Kidney glomerular epithelial cell (primary cell): ENCODE data around the gene COBLL1.
"Not testable (repeated sequence)": the region's sequence is repeated elsewhere in the genome, so short reads cannot be mapped to it uniquely, and the experiment has no call there.

Experiments
- DNase-seq: peaks from one replicate; lab custom pipeline; 2025; lab: John Stamatoyannopoulos, UW

COBLL1 gene

DNA sequence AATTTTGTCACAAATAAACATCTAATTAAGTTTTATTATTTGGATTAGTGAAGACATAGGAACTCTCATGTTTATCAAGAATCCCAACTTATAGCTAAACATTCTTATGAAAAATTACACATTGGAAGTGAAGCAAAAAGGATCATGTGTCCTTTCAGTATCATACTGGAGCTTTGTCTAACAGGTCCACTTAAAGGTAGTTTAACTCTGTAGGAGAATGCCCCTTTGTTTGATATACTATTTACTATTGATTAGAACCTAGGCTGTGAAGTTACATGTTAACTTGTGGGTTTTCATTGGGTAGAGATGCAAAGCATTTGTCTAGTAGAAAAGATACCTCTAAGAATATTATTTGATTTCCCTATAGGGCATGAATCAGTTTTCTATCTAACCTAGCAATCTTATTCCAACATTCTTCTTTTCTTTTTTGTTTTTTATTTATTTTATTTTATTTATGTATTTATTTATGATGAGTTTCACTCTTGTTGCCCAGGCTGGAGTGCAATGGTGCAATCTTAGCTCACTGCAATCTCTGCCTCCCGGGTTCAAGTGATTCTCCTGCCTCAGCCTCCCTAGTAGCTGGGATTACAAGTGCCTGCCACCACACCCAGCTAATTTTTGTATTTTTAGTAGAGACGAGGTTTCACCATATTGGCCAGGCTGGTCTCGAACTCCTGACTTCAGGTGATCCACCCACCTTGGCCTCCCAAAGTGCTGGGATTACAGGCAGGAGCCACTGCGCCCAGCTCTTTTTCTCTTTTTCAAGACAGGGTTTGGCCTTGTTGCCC lies 18.5 kb upstream of the COBLL1 start:
- DNase-seq: not testable (repeated sequence)

DNA sequence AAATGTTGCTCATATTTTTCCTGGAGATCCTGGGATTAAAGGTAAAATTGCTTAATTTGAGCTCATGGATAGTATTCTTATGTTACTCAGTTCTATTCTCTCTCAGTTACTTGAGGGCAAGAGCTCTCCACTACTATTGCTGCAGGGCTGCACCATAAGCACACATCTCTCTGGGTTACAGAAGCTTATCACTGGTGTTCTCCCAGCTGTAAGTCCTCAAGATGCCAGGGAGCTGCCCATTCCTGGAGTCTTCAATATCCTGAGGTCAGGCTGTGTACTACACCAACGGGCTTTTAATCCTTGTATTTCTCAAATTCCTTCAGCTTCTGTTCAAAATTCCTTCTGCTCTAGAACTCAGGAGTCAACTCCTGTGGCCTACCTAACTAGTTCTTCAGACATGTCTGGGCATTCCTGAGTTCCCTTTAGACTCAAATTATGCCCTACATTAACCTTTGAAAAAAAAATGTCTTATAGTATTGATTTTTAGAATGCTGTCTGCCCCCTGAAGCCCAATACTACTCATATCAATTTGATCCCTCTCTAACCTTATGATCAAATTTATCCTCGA lies 17.7 kb upstream of the COBLL1 start:
- DNase-seq: no peak

DNA sequence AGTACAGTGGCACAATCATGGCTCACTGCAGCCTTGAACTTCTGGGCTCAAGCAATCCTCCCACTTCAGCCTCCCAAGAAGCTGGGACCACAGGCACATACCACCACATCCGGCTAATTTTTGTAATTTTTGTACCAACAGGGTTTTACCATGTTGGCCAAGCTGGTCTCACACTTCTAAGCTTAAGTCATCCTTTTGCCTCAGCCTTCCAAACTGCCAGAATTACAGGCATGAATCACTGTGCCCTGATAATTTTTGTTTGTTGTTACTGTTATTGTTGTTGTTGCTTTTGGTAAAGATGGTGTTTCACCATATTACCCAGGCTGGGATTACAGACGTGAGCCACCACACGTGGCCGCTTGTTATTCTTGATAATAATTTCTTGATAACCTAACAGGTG lies 10.5 kb upstream of the COBLL1 start:
- no peak for DNase-seq

DNA sequence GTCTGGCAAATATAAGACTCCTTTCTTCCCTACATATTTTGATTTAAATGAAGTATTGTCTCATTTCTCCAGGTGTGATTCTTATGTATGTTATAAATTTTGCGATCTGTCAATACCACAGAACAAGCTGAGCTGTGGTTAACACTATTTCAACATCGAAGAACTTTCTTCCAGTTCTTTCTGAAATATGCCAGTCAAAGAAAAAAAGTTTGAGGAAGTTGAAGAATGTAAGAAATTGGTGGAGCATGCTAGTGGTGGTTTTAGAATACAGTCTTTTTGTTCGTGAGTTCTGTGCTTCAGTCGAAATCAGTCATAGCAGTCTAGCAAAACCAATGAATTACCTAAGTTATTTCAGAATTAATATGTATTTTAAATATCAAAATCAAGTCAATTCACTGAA lies 8.6 kb upstream of the COBLL1 start:
- DNase-seq: no peak

DNA sequence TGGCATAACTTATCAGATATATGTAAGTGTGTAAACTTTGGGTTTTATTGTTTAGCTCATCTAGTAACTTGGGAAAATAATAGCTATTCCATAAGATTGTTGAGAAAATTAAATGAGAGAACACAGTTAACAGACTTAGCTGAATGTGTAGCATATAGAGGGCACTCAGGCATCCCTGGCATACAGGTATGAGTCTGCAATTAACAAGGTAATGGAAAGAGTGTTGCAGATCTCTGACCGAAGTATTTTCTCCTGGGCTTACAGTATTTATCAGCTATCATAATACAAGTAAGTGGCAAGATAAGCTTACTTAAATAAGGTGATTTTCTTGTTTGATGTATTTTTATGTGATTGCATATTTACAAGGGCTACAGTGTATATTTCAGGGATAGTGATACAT lies 7.9 kb upstream of the COBLL1 start:
- no peak for DNase-seq

DNA sequence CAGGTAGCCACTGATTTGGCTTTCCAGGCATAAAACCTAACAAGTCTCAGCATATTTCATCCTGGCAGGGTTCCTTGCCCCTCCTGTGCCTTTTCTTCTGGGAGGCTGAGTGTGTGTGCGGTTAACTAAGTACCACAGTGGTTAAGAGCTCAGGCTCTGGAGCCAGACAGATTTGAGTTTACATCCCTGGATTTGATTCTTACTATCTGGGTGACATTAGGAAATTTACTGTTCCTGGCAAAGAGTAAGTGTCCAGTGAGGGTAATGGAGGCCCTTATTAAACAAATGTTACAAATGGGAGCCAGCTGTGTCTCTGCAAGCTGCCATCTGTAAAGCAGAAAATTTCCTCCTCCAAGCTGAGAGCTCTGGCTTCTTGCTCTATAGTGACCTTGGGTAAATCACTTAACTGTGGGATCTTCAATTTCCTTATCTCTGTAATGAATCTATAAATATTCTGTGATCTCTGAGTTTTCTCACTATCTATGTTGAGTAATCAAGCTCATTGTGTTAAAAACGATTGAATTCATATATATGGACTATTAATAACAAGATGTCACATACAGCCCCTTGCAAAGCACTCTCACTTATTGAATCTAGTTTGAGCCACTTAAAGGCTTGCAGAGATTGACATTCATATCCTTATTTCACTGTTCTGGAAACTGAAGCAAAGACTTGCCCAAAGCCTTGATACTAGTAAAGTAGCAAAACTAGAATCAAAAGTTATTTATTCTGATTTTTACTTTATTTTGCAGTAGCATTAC lies 6.5 kb upstream of the COBLL1 start:
- no peak for DNase-seq

DNA sequence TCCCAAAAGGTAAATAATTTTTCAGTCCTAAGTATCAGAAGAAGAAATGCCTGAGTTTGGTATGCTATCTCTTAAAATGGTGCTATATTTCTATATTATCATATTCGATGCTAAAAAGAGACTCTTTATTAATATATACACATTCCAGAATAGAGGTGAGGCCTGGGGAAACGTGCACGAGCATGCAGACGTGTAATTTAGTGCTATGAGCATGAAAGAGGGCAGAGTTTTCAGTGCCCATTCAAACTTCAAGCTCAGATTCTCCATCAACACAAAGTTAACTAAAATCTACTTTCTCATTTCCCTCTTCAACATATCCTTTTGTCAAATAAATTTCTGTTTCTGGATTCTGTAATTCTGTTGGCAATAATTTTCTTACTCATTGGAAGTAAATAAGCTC lies 5.7 kb upstream of the COBLL1 start:
- no peak for DNase-seq

DNA sequence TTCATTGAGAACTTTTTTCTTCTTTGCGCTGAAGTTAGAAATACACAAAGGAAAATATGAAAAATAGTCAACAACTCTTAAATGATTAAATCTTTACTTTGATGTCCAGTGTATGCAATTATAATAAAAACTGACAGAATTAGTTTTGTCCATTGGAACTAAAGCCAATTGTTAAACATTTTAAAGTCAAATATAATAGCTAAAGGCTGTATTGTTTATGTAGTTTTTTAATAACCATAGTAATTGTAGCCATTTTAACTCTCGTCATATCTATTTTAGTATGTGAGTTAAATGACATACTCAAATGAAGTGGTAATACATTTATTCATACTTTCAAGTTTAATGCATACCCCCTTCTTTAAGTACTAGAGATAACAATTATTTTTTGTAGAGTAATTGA lies 4.7 kb upstream of the COBLL1 start:
- no peak for DNase-seq

DNA sequence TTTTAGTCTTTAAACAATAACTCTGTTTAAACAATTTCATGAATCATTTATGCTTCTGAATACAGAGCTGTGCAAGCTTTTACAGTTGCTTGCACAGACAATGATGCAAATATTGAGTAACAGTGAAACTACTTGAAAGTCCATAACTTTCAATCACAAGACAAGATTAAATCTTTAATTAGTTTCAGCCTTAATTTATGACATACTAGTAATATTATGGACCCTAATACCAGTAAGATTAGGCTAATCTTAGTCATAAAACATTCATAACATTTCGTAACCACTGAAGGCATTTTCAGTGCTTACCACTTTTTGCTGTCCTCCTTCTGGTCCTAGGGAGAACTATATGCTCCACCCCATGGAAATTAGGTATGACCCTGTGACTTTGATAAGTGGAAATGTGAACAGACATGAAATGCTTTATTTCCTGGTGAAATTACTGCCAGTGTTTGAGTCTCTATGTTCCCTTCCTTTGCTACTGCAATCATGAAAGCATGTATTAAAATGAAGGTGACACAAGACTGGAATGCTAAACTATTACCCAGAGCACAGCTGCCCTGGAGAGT lies 1.8 kb upstream of the COBLL1 start:
- peak; percentile 33 for DNase-seq

DNA sequence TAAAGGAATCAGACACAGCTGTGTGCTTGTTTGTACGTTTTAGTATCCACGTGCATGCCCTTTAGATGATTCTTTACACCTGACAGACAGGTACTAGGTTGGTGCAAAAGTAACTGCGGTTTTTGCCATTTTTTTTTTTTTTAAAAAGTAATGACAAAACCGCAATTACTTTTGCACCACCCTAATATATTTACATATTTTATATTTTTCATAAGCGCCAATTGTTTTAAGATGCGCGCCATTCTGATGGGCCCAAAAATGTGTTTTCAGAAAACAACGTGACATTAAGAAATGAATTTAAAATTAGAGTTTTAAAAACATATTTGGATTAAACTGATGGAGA lies 972 bp upstream of the COBLL1 start:
- no peak for DNase-seq

DNA sequence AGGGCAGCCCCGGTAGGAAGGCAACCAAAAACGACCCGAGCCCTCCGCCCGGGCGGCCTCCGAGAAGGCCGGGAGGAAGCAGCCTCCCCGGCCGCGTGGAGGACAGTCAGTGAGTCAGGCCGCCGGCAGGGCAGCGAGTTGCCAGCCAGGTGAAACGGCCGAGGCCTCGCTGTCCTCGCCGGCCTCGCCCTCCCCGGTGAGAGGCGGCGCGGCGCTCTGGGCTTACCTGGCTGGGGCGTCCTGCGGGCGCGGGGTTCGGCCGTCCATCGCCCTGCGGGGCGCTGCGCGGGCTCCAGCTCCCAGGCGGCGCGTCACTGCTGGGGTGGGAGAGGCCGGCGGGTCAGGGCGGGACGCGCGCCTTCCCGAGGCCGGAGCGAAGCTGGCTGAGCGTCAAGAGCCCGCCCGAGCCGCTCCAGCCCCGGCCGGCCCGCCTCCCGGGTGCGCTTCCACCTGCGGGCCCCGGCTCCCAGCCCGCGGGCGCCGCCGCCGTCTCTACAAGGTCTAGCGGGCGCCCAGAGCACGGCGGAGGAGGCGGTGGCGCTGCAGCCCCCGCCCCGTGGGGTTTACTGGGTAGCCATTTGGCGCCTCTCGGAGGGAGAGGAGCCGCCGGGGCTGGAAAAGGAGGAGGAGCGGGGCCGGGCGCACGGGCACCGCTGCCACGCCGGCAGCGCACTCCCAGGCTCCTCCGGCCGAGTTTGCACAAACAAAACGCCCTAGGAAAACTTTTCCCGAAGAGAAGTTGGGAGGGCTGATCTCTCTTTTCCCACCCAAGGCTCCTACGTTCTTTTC lies 499 bp downstream of the COBLL1 start:
- peak; percentile 65 for DNase-seq

DNA sequence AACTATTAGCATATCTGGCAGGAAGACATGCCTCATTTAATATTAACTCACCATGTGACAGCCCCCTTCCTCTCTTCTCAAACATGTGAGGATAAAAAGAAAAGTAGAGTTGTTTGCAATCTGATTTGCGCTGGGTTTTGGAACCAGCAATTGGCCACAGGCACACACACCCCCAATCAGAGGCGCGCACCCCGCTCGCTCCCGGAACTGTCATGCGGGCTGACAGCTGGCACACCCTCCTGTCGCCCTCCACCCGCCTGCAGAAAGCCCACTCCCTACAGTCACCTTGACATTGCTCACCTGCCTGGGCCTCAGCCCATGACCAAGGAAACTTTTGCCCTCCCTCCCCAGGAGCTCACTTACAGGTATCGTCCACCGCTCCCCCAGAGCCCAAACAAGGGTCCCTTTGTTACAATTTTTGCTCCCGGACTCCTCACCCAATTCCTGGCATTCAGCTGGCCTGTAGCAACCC lies 1.1 kb downstream of the COBLL1 start:
- DNase-seq: no peak

DNA sequence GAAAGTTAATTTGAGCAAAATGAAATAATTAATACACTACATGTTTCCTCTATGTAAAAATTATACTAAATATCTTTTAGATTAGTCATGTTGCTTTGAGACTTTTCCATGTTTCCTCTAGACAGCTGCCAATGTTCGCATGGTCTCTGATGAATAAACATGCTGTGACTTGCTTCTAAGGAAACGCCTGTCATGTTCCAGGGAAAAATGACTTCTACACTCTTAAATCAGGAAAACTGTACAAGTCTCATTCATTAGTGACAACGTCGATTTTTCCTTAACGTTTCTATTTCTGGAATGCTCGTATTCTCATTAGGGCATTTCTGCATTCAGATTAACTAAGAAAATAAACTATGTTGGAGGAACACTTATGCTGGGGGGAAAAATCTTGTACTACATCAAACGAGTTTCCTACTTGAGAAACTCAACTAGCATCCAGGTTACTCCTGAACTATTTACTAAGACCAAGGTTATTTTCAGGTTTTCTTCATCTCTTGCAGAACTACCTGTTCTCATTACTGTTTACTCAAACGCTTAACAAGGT lies 1.6 kb downstream of the COBLL1 start:
- DNase-seq: peak; percentile 34

DNA sequence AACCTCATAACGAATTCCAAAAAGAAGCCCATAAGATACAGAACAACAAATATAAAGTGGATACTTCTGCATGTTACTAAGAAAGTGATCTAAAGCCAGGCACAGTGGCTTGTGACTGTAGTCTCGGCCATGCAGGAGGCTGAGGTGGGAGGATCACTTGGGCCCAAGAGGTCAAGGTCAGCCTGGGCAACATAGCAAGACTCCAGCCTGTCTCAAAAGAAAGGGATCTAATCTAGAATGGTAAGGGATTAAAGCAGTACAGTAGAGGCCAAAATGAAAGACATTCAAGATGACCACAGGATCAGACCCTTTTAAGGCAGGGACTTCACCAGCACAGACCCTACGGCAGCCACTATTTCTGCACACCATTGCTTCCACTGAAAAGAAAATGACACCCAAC lies 3.8 kb downstream of the COBLL1 start:
- no peak for DNase-seq

DNA sequence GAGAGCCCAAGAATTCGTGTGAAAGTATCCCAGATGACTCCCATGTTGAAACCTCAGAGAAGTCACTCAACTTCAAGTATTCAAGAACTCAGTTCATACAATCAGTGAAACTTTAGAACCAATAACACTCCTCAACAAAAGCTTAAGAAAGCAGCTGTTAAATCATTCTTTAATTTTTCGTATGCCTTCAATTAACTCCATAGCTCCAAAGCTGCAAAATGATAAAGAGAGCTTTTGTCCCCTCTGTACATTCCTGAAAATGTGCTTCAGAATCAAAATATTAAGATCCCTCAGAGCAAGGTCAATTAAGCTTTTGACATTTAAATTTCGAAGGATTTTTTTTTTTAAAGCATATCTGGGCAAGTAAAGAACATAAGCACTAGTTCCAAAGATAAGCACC lies 4.7 kb downstream of the COBLL1 start:
- no peak for DNase-seq

DNA sequence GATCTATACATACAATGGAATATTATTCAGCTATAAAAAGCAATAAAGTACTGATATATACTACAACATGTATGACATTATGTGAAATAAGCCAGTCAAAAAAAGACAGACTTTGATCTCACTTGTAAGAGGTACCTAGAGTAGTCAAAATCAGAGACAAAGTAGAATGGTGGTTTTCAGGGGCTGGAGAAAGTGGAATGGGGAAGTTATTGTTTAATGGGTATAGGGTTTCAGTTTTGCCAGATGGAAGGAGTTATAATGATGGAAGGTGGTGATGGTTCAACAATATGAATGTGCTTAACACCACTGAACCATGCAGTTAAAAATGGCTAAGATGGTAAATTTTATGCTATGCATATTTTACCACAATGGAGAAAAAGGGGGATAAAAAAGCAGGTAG lies 6.3 kb downstream of the COBLL1 start:
- DNase-seq: no peak

DNA sequence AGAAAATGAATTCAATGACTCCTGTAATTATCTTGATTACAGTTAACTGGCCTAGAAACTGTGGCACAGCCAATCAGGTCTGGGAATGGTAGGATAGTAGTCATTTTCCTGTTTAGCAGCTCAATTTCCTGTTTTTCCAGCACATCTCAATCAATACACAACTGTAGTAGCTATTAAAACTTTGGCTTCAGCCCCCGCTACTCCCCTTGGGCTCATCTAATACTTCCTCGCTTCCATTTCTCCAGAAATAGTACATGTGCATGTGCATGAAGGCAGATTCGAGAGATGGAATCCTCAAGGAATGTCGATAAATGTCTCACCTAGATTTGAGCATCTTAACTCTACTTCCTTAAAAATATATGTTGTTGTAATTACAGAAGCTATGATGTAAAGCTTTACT lies 9.7 kb downstream of the COBLL1 start:
- DNase-seq: no peak

DNA sequence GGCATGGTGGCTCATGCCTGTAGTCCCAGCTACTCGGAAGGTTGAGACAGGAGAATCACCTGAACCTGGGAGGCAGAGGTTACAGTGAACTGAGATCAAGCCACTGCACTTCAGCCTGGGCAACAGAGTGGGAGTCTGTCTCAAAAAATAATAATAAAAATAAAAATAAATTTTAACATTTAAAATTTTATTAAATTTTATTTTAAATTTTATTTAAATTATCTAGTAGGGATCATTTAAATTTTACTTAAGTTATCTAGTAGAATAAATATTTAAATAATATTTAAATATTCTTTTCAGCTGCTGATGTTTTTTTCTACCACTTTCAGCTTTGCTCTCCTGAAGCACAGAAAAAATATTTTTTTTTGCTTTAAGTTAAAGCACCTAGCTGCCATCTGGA lies 10.4 kb downstream of the COBLL1 start:
- no peak for DNase-seq

DNA sequence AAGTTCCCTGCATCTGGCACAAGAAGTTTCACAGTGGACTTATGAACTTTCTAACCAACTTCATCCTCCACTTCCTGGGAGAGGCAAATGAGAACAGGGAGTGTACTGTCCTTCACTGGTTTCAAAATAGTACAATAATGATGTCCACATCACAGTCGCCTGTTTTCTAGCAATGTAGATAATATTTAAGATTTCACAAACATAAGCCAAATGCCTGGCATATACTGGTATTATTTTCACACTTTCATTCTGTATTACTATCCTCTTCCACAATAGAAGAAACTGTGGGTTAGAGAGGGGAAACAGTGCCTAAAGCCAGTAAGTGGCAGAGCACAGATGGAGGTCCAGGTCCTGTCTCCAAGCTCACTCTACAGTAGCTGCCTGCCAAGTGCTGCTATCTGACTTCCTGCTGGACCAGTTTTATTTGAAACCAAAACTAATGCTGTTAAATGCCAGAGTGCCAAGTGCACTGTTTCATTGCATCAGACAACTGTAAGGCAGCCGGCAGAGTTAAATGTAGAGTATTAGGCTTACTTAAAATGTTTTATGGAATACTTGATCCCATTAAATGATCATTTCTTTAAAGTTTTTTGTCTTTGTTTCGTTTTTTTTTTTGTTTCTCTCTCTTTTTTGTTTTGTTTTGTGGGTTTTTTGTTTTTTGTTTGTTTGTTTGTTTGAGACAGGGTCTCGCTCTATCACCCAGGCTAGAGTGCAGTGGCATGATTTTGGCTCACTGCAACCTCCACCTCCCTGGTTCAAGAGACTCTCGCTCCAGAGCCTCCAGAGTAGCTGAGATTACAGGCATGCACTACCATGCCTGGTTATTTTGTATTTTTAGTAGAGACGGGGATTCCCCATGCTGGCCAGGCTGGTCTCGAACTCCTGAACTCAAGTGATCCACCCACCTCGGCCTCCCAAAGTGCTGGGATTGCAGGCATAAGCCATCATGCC lies 15.1 kb downstream of the COBLL1 start:
- no peak for DNase-seq

DNA sequence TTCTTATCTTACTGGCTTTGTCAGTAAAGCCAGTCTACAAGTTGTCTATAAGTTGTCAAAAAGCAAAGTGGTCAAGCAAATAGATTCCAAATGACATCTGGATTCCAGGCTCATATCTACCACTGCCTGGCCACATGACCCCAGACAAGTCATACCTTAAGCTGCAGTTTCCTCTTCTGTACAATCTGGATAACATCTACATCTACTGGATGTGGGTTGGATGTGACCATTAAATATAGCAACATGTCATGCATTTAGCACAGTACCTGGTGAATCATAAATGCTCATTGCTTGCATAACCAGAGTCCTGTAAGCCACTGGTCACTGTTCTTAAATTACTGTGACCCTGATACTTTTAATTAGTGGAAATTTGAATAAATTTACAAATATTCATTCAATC lies 16.8 kb downstream of the COBLL1 start:
- no peak for DNase-seq

DNA sequence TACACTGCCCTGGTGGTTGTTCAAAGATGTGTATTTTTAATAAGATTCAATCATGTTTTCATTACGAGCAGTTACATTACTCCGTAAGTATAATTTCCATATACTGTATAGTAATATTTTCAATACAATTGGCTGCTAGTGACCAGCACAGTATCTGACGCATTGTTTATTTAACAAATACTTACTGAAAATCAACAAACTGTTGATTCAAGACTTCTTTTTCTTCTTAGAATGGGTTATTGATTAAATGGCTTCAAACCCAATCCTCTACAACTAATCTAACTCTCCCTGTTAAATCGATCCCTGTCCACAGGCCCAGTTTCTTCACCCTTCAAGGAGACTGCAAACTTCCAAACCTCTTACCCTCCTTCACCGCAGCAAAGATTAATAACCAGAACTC lies 18.5 kb downstream of the COBLL1 start:
- DNase-seq: no peak
